ENCODE measurements around the gene SCN8A.
A peak's percentile ranks its signal among the peaks of the same experiment; 100 is the strongest.

SCN8A gene

GRCh38 chr12:51746416-51746815, 155.4 kb downstream of the SCN8A start:
- DNase-seq (ENCODE audit: low read depth): no peak
- H3K4me3 ChIP-seq (ENCODE audit: low read depth, low read length): no peak overlapping the region
- in situ Hi-C loops (cut with HindIII; ENCODE audit: low sequenced_read_pairs): no loop called here
- TF ChIP-seq CTCF (IDR thresholded peaks at IDR 0.05; ENCODE audit: low read depth, low read length, missing control alignments): no peak

- in situ Hi-C loops (cut with HindIII; ENCODE audit: low sequenced_read_pairs): no loop called here
- no peak for TF ChIP-seq CTCF (IDR thresholded peaks at IDR 0.05; ENCODE audit: low read depth, low read length, missing control alignments)
- DNase-seq (ENCODE audit: low read depth): no peak
- no peak overlapping the region for H3K4me3 ChIP-seq (ENCODE audit: low read depth, low read length)
Measured at GRCh38 chr12:51748235-51748634, 157.2 kb downstream of the SCN8A start.

GRCh38 chr12:51749206-51749985, 158.4 kb downstream of the SCN8A start:
- DNase-seq (ENCODE audit: low read depth): no peak
- in situ Hi-C loops (cut with HindIII; ENCODE audit: low sequenced_read_pairs): no loop called here
- no peak for TF ChIP-seq CTCF (IDR thresholded peaks at IDR 0.05; ENCODE audit: low read depth, low read length, missing control alignments)
- no peak overlapping the region for H3K4me3 ChIP-seq (ENCODE audit: low read depth, low read length)

- no peak for TF ChIP-seq CTCF (IDR thresholded peaks at IDR 0.05; ENCODE audit: low read depth, low read length, missing control alignments)
- DNase-seq (ENCODE audit: low read depth): no peak
- no peak overlapping the region for H3K4me3 ChIP-seq (ENCODE audit: low read depth, low read length)
- in situ Hi-C loops (cut with HindIII; ENCODE audit: low sequenced_read_pairs): no loop called here
Measured at GRCh38 chr12:51749986-51750317, 158.9 kb downstream of the SCN8A start.

GRCh38 chr12:51751661-51752060, 160.6 kb downstream of the SCN8A start:
- DNase-seq (ENCODE audit: low read depth): no peak
- H3K4me3 ChIP-seq (ENCODE audit: low read depth, low read length): no peak overlapping the region
- TF ChIP-seq CTCF (IDR thresholded peaks at IDR 0.05; ENCODE audit: low read depth, low read length, missing control alignments): no peak
- in situ Hi-C loops (cut with HindIII; ENCODE audit: low sequenced_read_pairs): no loop called here

GRCh38 chr12:51752234-51752889, 161.3 kb downstream of the SCN8A start:
- TF ChIP-seq CTCF (IDR thresholded peaks at IDR 0.05; ENCODE audit: low read depth, low read length, missing control alignments): no peak
- DNase-seq (ENCODE audit: low read depth): peak; percentile 68
- in situ Hi-C loops (cut with HindIII; ENCODE audit: low sequenced_read_pairs): no loop called here
- H3K4me3 ChIP-seq (ENCODE audit: low read depth, low read length): no peak overlapping the region
